B cell (primary cell): Measurements from ENCODE around the gene TRAF4. TPM values are rescaled to one million over a fixed set of nuclear protein-coding genes. Genes with fewer than 3 reads are reported as not detected.

Source experiments
- ATAC-seq: fragments of 200-7000 bp; cut with Tn5 transposase; one replicate; pipeline ENCODE4 v1.10.0; 2021; ENCODE audit warnings: low read depth, mild to moderate bottlenecking, moderate number of reproducible peaks, moderate library complexity
- CTCF ChIA-PET: fragments of 350-600 bp; sonication (Branson Sonifier 250); formaldehyde crosslinking; loops from one replicate; lab custom pipeline; 2021; ENCODE audit warnings: antibody characterized with exemption, inconsistent platforms; lab: Charles Lee
- POLR2A ChIA-PET: fragments of 350-600 bp; sonication (Branson Sonifier 250); formaldehyde crosslinking; loops from one replicate; lab custom pipeline; 2021; ENCODE audit warnings: antibody characterized with exemption; lab: Charles Lee
- DNase-seq: peaks from one replicate; pipeline ENCODE4 v3.0.0; 2013
- H2AFZ ChIP-seq: 2 replicates; pipeline ENCODE4 v1.6.1; 2012; ENCODE audit warnings: mild to moderate bottlenecking, low read depth, low read length; ENCODE audit not compliant: insufficient read depth, poor library complexity, severe bottlenecking
- H3K27ac ChIP-seq, 2 donors: 1 replicate in 1 of 2; 2 replicates in 1 of 2; pipeline ENCODE4 v1.5.1; 2012 to 2013; ENCODE audit warnings: low read length in 2 of 2, mild to moderate bottlenecking in 2 of 2, moderate library complexity in 1 of 2
- H3K27me3 ChIP-seq, 4 experiments: fragments of 200-600 bp in 1 of 4; sonication (generic) in 1 of 4; replicated peaks in 1 of 4; 1 replicate in 2 of 4; 2 replicates in 2 of 4; pipeline versions ENCODE4 v1.6.1 to v1.7.0; 2013 to 2016; ENCODE audit warnings: low read length in 3 of 4, mild to moderate bottlenecking in 2 of 4, mixed read lengths in 1 of 4, moderate library complexity in 1 of 4; ENCODE audit not compliant: insufficient read depth in 4 of 4, control insufficient read depth in 3 of 4; ENCODE audit errors: control extremely low read depth in 1 of 4
- H3K36me3 ChIP-seq, 2 experiments: replicated peaks in 1 of 2; 1 replicate in 1 of 2; 2 replicates in 1 of 2; pipeline versions ENCODE4 v1.6.1 to v1.7.1; 2013; ENCODE audit warnings: low read length in 1 of 2; ENCODE audit not compliant: insufficient read depth in 2 of 2, control insufficient read depth in 1 of 2; ENCODE audit errors: control extremely low read depth in 1 of 2, extremely low read depth in 1 of 2
- H3K4me1 ChIP-seq, 2 donors: fragments of 200-600 bp in 1 of 2; sonication (generic) in 1 of 2; 1 replicate in 1 of 2; 2 replicates in 1 of 2; pipeline versions ENCODE4 v1.5.1 to v1.6.1; 2013 to 2017; ENCODE audit warnings: low read length in 2 of 2; ENCODE audit not compliant: control insufficient read depth in 2 of 2, insufficient read depth in 2 of 2
- H3K4me2 ChIP-seq: replicated peaks from 2 replicates; pipeline ENCODE3; 2012; ENCODE audit warnings: mild to moderate bottlenecking, low read depth, low read length; ENCODE audit not compliant: poor library complexity, severe bottlenecking
- H3K4me3 ChIP-seq, 5 experiments: fragments of 200-600 bp in 1 of 5; sonication (generic) in 1 of 5; 1 replicate in 3 of 5; 2 replicates in 2 of 5; pipeline versions ENCODE4 v1.5.1 to v1.7.0; 2011 to 2016; ENCODE audit warnings: low read length in 4 of 5, mild to moderate bottlenecking in 4 of 5, low read depth in 2 of 5, control low read depth in 1 of 5, moderate library complexity in 1 of 5; ENCODE audit not compliant: insufficient read depth in 1 of 5; ENCODE audit errors: control extremely low read depth in 1 of 5, extremely low read depth in 1 of 5
- H3K79me2 ChIP-seq: fragments of 200-600 bp; sonication (generic); one replicate; pipeline ENCODE4 v1.6.0; 2016; ENCODE audit warnings: low read length; ENCODE audit not compliant: control insufficient read depth, insufficient read depth
- H3K9ac ChIP-seq: fragments of 200-600 bp; sonication (generic); 2 replicates; pipeline ENCODE4 v1.6.1; 2017; ENCODE audit warnings: mild to moderate bottlenecking, low read length, moderate library complexity
- H3K9me3 ChIP-seq, 3 donors: one replicate each; pipeline versions ENCODE4 v1.6.1 to v1.7.1; 2013; ENCODE audit warnings: low read length in 2 of 3; ENCODE audit not compliant: control insufficient read depth in 2 of 3, insufficient read depth in 1 of 3; ENCODE audit errors: control extremely low read depth in 1 of 3
- H4K20me1 ChIP-seq: 2 replicates; pipeline ENCODE4 v1.6.0; 2012; ENCODE audit warnings: mild to moderate bottlenecking, low read length; ENCODE audit not compliant: insufficient read depth, control insufficient read depth, poor library complexity, severe bottlenecking
- H3K27ac Mint-ChIP-seq: one replicate; pipeline ENCODE4 v1.8.0; 2021; ENCODE audit warnings: mixed read lengths
- H3K27me3 Mint-ChIP-seq: one replicate; pipeline ENCODE4 v1.8.0; 2021; ENCODE audit warnings: mixed read lengths
- H3K4me1 Mint-ChIP-seq: one replicate; pipeline ENCODE4 v1.8.0; 2021; ENCODE audit warnings: mixed read lengths
- H3K4me3 Mint-ChIP-seq: one replicate; pipeline ENCODE4 v1.8.0; 2021; ENCODE audit warnings: mixed read lengths
- H3K9me3 Mint-ChIP-seq: one replicate; pipeline ENCODE4 v1.8.0; 2022; ENCODE audit warnings: mixed read lengths; ENCODE audit not compliant: insufficient read depth
- CTCF ChIP-seq: fragments of 200-600 bp; IDR thresholded peaks from one replicate; pipeline ENCODE4 v1.8.0; 2022; ENCODE audit warnings: antibody characterized with exemption, mild to moderate bottlenecking
- EZH2 ChIP-seq: IDR thresholded peaks from 2 replicates; pipeline ENCODE4 v1.6.1; 2012; ENCODE audit warnings: borderline replicate concordance, low read depth, mild to moderate bottlenecking, moderate library complexity, low read length; ENCODE audit not compliant: insufficient read depth, poor library complexity, severe bottlenecking
- WGBS: methylation state at CpG from one replicate; pipeline ENCODE4 v1.1.5; 2013; ENCODE audit warnings: missing lambda C conversion rate; ENCODE audit not compliant: insufficient coverage; 5-methylcytosine and 5-hydroxymethylcytosine counted together
- intact Hi-C: fragments of 100-400 bp; cut with micrococcal nuclease; formaldehyde crosslinking; loops from one replicate; pipeline ENCODE4 v1.10.0; 2022
- polyA plus RNA-seq: library from polyadenylated mRNA; depleted of rRNA; stranded (reverse); fragments of >200 nt; gene quantifications from 2 replicates; pipeline ENCODE4 v1.2.3, GENCODE V29; 2012
- total RNA-seq, 2 donors: library from RNA; stranded (reverse); fragments of 120-200 nt in 1 of 2; gene quantifications; 1 replicate in 1 of 2; 2 replicates in 1 of 2; pipeline versions ENCODE4 v1.2.3 to v1.2.4, GENCODE V29; 2013 to 2022

Gene TRAF4
- total and polyA plus RNA-seq, 2 donors (not counting 1 experiment from before 2014, with no cell fraction given), result 226 to 683 TPM

GRCh38 chr17:28740406-28741357, 3.1 kb upstream of the TRAF4 start:
- CTCF ChIA-PET, result interaction anchor here (0.5 to 18.9 kb wide), 5 partner anchors 11 to 152 kb away, joined by 3 to 1020 read pairs (median 12); partner anchors contain the start of genes NEK8, RPL23A and TLCD1

More at GRCh38 chr17:28740406-28741357, 3.1 kb upstream of the TRAF4 start:
- Histone ChIP-seq H3K4me1 (peaks cover 71 to 78% of the 10 kb centered on the region in 2 donors), H3K27me3 (no peaks in the 10 kb centered on the region), H3K9ac (peak overlapping the region; percentile 36), H3K4me3 (peak overlapping the region in 2 of 5 experiments; percentile 25 to 35), H3K27ac (peak overlapping the region; percentile 86 to 100), H3K9me3 (peaks cover 0 to 27% (median 0%) of the 10 kb centered on the region in 3 donors), H3K4me2 (peak overlapping the region; percentile 88), H4K20me1 (peaks cover 16% of the 10 kb centered on the region), H3K79me2 (peaks cover 41% of the 10 kb centered on the region), H2AFZ (no peak overlapping the region), H3K36me3 (peaks cover 0 to under 1% of the 10 kb centered on the region in 2 experiments)
- 69% methylated on average over 7 of the region's 10 CpGs for WGBS
- Mint-ChIP-seq H3K9me3 (no peaks in the 10 kb centered on the region), H3K27ac (peak overlapping the region; percentile 95), H3K27me3 (no peaks in the 10 kb centered on the region), H3K4me1 (peaks cover 65% of the 10 kb centered on the region), H3K4me3 (peak overlapping the region; percentile 86)
- TF ChIP-seq CTCF, result no peak
- TF ChIP-seq EZH2, result no peak
- ATAC-seq (no peak), DNase-seq (no peak)
- POLR2A ChIA-PET, result interaction anchor here (1.9 to 16.2 kb wide), 3 partner anchors 10 to 21 kb away, joined by 9 to 511 read pairs (median 9); partner anchors contain the start of genes NEK8, RPL23A and TLCD1
- intact Hi-C loops, result no loop called here
